Measurements from ENCODE around the gene ADAMTS16. TPM values are rescaled to one million over a fixed set of nuclear protein-coding genes. Genes with fewer than 3 reads are reported as not detected.
A peak's percentile ranks its signal among the peaks of the same experiment; 100 is the strongest.

The ADAMTS16 gene
- total and polyA plus RNA-seq, 2 experiments from 2014 or later = 2.8 to 15.4 TPM

DNA sequence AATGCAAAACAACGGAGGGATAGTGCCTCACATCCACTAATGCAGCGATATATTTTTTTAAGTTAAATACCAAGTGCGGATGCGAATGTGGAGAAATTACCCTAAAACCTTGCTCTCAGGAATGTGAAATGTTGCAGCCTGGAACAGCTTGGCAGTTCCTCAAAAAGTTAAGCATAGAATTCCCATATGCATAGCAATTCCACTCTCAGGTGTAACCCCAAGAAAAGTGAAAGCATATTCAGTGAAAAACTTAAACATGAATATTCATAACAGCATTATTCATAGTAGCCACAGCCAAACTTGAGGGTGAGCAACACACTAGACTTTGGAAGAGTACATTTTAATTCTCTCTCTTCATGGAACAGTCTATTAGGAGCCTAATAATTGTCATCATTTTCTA is 199.1 kb downstream of the ADAMTS16 start:
- H3K79me2 ChIP-seq (replicated peaks; ENCODE audit: insufficient read depth) = no peaks in the 10 kb centered on the region
- DNase-seq (ENCODE audit: low spot score) (no peak), ATAC-seq (no peak)
- H3K27ac Mint-ChIP-seq = no peak overlapping the region
- H3F3A ChIP-seq (replicated peaks; ENCODE audit: low read depth) = no peaks in the 10 kb centered on the region
- no peaks in the 10 kb centered on the region for H4K20me1 ChIP-seq (replicated peaks; ENCODE audit: insufficient read depth)
- H3K4me3 ChIP-seq = no peak overlapping the region
- H3K27ac ChIP-seq (ENCODE audit: low read depth) = no peak overlapping the region
- no peak overlapping the region for H3K4me2 ChIP-seq
- peaks cover 2% of the 10 kb centered on the region; the same call in 1 of the 2 replicates for H3K4me1 ChIP-seq (ENCODE audit: insufficient read depth)
- H3K4me3 Mint-ChIP-seq = no peak overlapping the region
- no peaks in the 10 kb centered on the region; the same call in 1 of the 3 replicates for H3K36me3 Mint-ChIP-seq (ENCODE audit: low read depth)
- H3K36me3 ChIP-seq (ENCODE audit: insufficient read depth) = no peaks in the 10 kb centered on the region
- no peak overlapping the region for H2AFZ ChIP-seq
- peaks cover 19% of the 10 kb centered on the region for H3K4me1 Mint-ChIP-seq
- peaks cover 9% of the 10 kb centered on the region for H3K9me2 ChIP-seq (ENCODE audit: insufficient read depth)
- TF ChIP-seq NANOG (IDR thresholded peaks at IDR 0.05; ENCODE audit: borderline replicate concordance) (no peak), EZH2phosphoT487 (IDR thresholded peaks at IDR 0.05; ENCODE audit: unreplicated experiment) (no peak), ZNF331 (CRISPR knock-in tag; IDR thresholded peaks at IDR 0.05; ENCODE audit: low read depth) (no peak), ZNF114 (CRISPR knock-in tag; IDR thresholded peaks at IDR 0.05) (no peak), STAT1 (IDR thresholded peaks at IDR 0.05; ENCODE audit: unreplicated experiment) (no peak), CTCF (conservative IDR thresholded peaks at IDR 0.05; ENCODE audit: low read depth in 2 of 2) (no peak), EZH2 (IDR thresholded peaks at IDR 0.05; ENCODE audit: low read depth, unreplicated experiment) (no peak), CREB1 (CRISPR knock-in tag; IDR thresholded peaks at IDR 0.05; ENCODE audit: low read depth) (no peak), POLR2AphosphoS5 (IDR thresholded peaks at IDR 0.05; ENCODE audit: low read depth) (no peak)
- TF ChIP-seq, protein P1, sequence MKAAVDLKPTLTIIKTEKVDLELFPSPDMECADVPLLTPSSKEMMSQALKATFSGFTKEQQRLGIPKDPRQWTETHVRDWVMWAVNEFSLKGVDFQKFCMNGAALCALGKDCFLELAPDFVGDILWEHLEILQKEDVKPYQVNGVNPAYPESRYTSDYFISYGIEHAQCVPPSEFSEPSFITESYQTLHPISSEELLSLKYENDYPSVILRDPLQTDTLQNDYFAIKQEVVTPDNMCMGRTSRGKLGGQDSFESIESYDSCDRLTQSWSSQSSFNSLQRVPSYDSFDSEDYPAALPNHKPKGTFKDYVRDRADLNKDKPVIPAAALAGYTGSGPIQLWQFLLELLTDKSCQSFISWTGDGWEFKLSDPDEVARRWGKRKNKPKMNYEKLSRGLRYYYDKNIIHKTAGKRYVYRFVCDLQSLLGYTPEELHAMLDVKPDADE (IDR thresholded peaks at IDR 0.05) = no peak
- no peaks in the 10 kb centered on the region for H3K27me3 ChIP-seq (ENCODE audit: insufficient read depth)
- H3K27me3 Mint-ChIP-seq (ENCODE audit: insufficient read depth, low read depth, poor library complexity) = peaks cover 12% of the 10 kb centered on the region
- no peaks in the 10 kb centered on the region for H3K9me3 Mint-ChIP-seq

- Histone ChIP-seq H2AFZ (no peak overlapping the region), H3K27ac (ENCODE audit: low read depth) (no peak overlapping the region), H3K9me2 (ENCODE audit: insufficient read depth) (peaks cover 9% of the 10 kb centered on the region), H3K79me2 (replicated peaks; ENCODE audit: insufficient read depth) (no peaks in the 10 kb centered on the region), H3K27me3 (ENCODE audit: insufficient read depth) (no peaks in the 10 kb centered on the region), H3K4me3 (no peak overlapping the region), H3F3A (replicated peaks; ENCODE audit: low read depth) (no peaks in the 10 kb centered on the region), H3K4me2 (no peak overlapping the region), H4K20me1 (replicated peaks; ENCODE audit: insufficient read depth) (no peaks in the 10 kb centered on the region), H3K36me3 (ENCODE audit: insufficient read depth) (no peaks in the 10 kb centered on the region), H3K4me1 (ENCODE audit: insufficient read depth) (peaks cover 6% of the 10 kb centered on the region; the same call in 1 of the 2 replicates)
- peak overlapping the region; percentile 69 for H3K27ac Mint-ChIP-seq
- DNase-seq (ENCODE audit: low spot score) = peak; percentile 75
- TF ChIP-seq CTCF (conservative IDR thresholded peaks at IDR 0.05; ENCODE audit: low read depth in 2 of 2) (peak; percentile 34 to 53; a peak in 3 of 4 replicates), CREB1 (CRISPR knock-in tag; IDR thresholded peaks at IDR 0.05; ENCODE audit: low read depth) (no peak), ZNF331 (CRISPR knock-in tag; IDR thresholded peaks at IDR 0.05; ENCODE audit: low read depth) (no peak)
- peaks cover 11% of the 10 kb centered on the region for H3K27me3 Mint-ChIP-seq (ENCODE audit: insufficient read depth, low read depth, poor library complexity)
- H3K4me1 Mint-ChIP-seq = peaks cover 25% of the 10 kb centered on the region
- no peak overlapping the region for H3K4me3 Mint-ChIP-seq
- no peaks in the 10 kb centered on the region; the same call in 1 of the 3 replicates for H3K36me3 Mint-ChIP-seq (ENCODE audit: low read depth)
- no peaks in the 10 kb centered on the region for H3K9me3 Mint-ChIP-seq
- peak; percentile 94 for ATAC-seq
Observed at GRCh38 chr5:5340206-5340729, 200.1 kb downstream of the ADAMTS16 start.
